BLaER1 (cell line): ENCODE results near the gene CD109.

Experiments
- H3K27ac ChIP-seq: shearing (Covaris generic); formaldehyde crosslinking; 2 replicates; pipeline ENCODE4 v1.8.1; 2022
- H3K27me3 ChIP-seq: shearing (Covaris generic); formaldehyde crosslinking; 2 replicates; pipeline ENCODE4 v1.8.1; 2022
- H3K36me3 ChIP-seq: shearing (Covaris generic); formaldehyde crosslinking; 2 replicates; pipeline ENCODE4 v1.8.1; 2022
- H3K4me1 ChIP-seq: shearing (Covaris generic); formaldehyde crosslinking; 2 replicates; pipeline ENCODE4 v1.8.1; 2022
- H3K4me2 ChIP-seq: shearing (Covaris generic); formaldehyde crosslinking; 2 replicates; pipeline ENCODE4 v1.8.1; 2022
- H3K4me3 ChIP-seq: shearing (Covaris generic); formaldehyde crosslinking; 2 replicates; pipeline ENCODE4 v1.8.1; 2022
- H3K9ac ChIP-seq: shearing (Covaris generic); formaldehyde crosslinking; 2 replicates; pipeline ENCODE4 v1.8.1; 2022
- H3K9me3 ChIP-seq: shearing (Covaris generic); formaldehyde crosslinking; 2 replicates; pipeline ENCODE4 v1.8.1; 2022
- H4K20me1 ChIP-seq: shearing (Covaris generic); formaldehyde crosslinking; 2 replicates; pipeline ENCODE4 v1.8.1; 2022
- Cebpa-rat ChIP-seq: shearing (Covaris generic); IDR thresholded peaks from 2 replicates; pipeline ENCODE4 v1.8.1; 2022

CD109 gene

DNA sequence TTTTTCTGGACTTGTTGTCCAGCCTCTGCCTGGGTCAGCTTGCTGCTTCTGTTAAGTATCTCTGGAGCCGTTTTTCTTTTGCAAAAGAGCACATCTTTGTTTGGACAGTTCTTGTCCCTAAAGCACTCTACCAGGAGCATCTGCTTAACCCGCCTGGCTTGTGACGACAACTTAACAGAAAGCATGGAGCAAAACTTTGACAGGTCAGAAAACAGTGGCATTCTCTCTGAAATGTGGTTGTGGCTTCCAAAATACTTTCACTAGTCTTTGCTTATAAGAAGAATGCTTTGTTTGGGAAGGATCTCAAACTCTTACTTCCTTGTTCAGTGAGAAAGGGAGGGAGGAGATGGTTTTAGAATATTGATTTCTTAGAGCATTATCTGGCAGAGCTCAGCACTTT, 47.6 kb downstream of the CD109 start:
- no peak for TF ChIP-seq Cebpa-rat
- no peaks in the 10 kb centered on the region for H4K20me1 ChIP-seq
- no peaks in the 10 kb centered on the region for H3K36me3 ChIP-seq
- H3K4me1 ChIP-seq, result no peaks in the 10 kb centered on the region
- no peaks in the 10 kb centered on the region for H3K9me3 ChIP-seq
- H3K9ac ChIP-seq, result no peak overlapping the region
- H3K27me3 ChIP-seq, result no peaks in the 10 kb centered on the region
- no peak overlapping the region for H3K4me2 ChIP-seq
- H3K27ac ChIP-seq, result no peak overlapping the region
- H3K4me3 ChIP-seq, result no peak overlapping the region

- H4K20me1 ChIP-seq, result no peaks in the 10 kb centered on the region
- no peak overlapping the region for H3K4me3 ChIP-seq
- no peaks in the 10 kb centered on the region for H3K9me3 ChIP-seq
- H3K4me1 ChIP-seq, result no peaks in the 10 kb centered on the region
- no peaks in the 10 kb centered on the region for H3K36me3 ChIP-seq
- no peak overlapping the region for H3K27ac ChIP-seq
- no peak overlapping the region for H3K9ac ChIP-seq
- no peak overlapping the region for H3K4me2 ChIP-seq
- no peak for TF ChIP-seq Cebpa-rat
- H3K27me3 ChIP-seq, result no peaks in the 10 kb centered on the region
These were observed 50.8 kb downstream of the CD109 start for GRCh38 chr6:73746787-73747186.

DNA sequence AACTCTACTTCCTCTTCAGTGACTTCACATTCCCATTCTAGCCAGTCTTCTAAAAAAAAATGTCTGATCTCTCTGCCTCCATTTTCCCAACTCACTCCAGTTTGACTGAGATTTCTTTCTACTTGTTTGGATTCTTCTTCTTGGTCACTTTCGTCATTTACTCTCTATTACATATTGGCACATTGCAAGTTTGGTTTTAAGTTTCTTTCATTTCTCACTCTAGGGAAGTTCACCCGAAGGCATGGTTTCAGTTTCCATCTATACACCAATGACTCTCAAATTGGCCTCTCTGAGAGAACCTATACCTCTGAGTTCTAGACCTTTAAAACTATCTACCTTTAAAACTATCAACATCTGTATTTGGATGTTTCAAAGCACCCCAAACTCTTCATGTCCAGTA, 51.3 kb downstream of the CD109 start:
- Histone ChIP-seq H3K9me3 (no peaks in the 10 kb centered on the region), H3K36me3 (no peaks in the 10 kb centered on the region), H3K27ac (no peak overlapping the region), H3K4me3 (no peak overlapping the region), H3K27me3 (no peaks in the 10 kb centered on the region), H3K4me2 (no peak overlapping the region), H3K9ac (no peak overlapping the region), H3K4me1 (no peaks in the 10 kb centered on the region), H4K20me1 (no peaks in the 10 kb centered on the region)
- no peak for TF ChIP-seq Cebpa-rat

DNA sequence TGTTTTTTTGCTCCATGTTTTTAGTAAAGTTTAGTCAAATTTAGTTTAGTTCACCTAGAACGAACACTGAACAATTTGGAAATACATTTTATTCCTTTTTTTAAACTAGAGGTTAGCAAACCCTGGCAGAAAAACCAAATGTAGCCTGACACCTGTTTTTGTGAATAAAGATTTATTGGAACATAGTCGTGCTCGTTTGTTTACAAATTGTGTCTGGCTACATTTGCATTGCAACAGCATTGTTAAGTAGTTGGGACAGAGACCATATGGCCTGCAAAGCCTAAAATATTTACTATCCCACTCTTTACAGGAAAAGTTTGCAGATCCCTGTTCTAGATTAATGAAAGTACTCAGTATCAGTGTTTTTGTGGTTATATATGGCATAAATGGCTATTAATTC, 56.9 kb downstream of the CD109 start:
- H3K9ac ChIP-seq, result no peak overlapping the region
- H4K20me1 ChIP-seq, result no peaks in the 10 kb centered on the region
- no peaks in the 10 kb centered on the region for H3K27me3 ChIP-seq
- no peak overlapping the region for H3K4me3 ChIP-seq
- H3K9me3 ChIP-seq, result no peaks in the 10 kb centered on the region
- H3K36me3 ChIP-seq, result no peaks in the 10 kb centered on the region
- no peak for TF ChIP-seq Cebpa-rat
- no peaks in the 10 kb centered on the region for H3K4me1 ChIP-seq
- no peak overlapping the region for H3K27ac ChIP-seq
- H3K4me2 ChIP-seq, result no peak overlapping the region

DNA sequence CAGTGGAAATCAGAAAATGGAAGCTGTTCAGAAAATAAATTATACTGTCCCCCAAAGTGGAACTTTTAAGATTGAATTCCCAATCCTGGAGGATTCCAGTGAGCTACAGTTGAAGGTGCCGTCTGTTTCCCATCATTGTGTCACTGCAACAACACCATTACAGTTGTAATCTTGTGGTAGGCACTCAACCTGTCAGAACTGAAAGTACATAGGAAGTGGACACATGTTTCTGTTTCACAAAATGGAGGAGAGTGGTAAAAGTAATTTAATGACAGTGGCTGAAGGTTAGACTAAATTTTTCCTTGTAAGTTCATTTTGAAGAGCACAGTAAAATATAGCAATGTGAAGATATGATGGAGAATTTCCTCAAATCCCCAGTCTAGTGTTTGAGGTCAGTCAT, 70.0 kb downstream of the CD109 start:
- H3K27ac ChIP-seq, result no peak overlapping the region

DNA sequence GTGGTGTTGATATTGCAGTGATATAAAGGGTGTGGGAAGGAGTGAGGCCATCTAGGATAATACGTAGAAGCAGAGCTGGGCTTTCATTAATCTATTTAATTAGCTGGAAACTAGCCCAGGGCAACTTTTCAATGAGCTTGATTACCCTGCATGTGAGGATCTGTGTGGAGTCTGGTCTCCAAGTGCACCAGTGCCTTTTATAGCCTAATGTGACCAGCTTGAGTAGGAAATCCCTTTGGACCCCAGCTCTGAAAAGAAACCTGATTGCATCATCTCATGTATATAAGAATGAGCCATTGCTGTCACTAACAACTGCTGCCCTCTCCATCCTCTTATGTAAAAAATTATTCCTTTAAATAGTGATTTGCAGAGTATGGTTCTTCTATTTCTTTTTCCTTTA, 72.6 kb downstream of the CD109 start:
- Histone ChIP-seq H3K4me3 (no peak overlapping the region), H3K27ac (no peak overlapping the region), H4K20me1 (no peaks in the 10 kb centered on the region), H3K36me3 (no peaks in the 10 kb centered on the region), H3K4me1 (no peaks in the 10 kb centered on the region), H3K9me3 (no peaks in the 10 kb centered on the region), H3K27me3 (no peaks in the 10 kb centered on the region), H3K4me2 (no peak overlapping the region), H3K9ac (no peak overlapping the region)
- TF ChIP-seq Cebpa-rat, result no peak

More for the DNA sequence above, 70.0 kb downstream of the CD109 start:
- Histone ChIP-seq H3K4me3 (no peak overlapping the region), H3K27me3 (no peaks in the 10 kb centered on the region), H3K36me3 (no peaks in the 10 kb centered on the region), H3K4me1 (no peaks in the 10 kb centered on the region), H3K9ac (no peak overlapping the region), H3K9me3 (no peaks in the 10 kb centered on the region), H4K20me1 (no peaks in the 10 kb centered on the region), H3K4me2 (no peak overlapping the region)
- TF ChIP-seq Cebpa-rat, result no peak

DNA sequence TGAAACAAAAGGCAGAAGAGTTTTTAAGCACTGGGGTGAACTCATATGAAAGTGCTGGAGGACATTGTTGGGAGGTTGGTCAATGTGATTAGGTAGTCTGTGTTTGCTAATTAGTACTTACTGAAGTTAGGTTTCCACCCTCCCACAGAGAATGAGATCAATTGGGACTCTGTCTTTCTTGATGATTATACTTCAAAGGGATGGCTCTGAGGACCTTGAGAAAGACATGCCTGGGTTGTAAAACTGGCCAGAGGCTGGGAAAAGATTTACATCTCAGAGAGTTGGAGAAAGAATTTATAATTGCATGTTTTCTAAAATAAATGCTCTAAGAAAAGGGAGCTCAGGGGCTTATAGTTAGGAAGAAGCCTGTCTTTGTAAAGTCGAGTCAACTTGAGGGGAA, 74.0 kb downstream of the CD109 start:
- Histone ChIP-seq H3K36me3 (no peaks in the 10 kb centered on the region), H3K4me2 (no peak overlapping the region), H3K9me3 (no peaks in the 10 kb centered on the region), H3K4me3 (no peak overlapping the region), H3K4me1 (peaks cover 7% of the 10 kb centered on the region), H3K27ac (no peak overlapping the region), H3K9ac (no peak overlapping the region), H3K27me3 (no peaks in the 10 kb centered on the region), H4K20me1 (no peaks in the 10 kb centered on the region)
- TF ChIP-seq Cebpa-rat, result no peak

DNA sequence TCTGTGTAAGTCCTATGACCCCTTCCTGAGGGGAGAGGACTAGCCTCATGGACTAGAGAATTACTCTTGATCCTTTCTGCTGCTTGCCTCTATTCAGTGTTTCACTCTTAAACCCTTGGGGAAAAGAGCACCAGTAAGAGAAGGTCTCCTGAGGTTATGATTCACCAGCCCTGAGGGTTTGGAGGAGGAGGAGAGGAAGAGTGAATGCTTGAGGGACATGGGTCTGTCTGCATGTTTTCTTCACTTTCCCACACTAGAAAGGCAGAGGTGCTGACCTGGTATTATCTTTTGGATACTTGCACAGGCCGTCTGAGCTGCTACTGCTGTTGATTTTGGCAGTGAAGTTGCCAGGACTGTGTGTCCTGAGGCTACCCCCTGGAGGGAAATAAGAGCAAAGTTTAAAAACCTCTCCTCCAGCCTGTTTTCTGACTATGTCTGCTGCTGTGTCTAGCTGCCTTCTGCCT, 78.3 kb downstream of the CD109 start:
- Histone ChIP-seq H3K4me2 (no peak overlapping the region; the same call in 1 of the 2 replicates), H3K36me3 (no peaks in the 10 kb centered on the region), H3K27ac (no peak overlapping the region), H3K4me3 (no peak overlapping the region), H3K9me3 (no peaks in the 10 kb centered on the region), H3K4me1 (peaks cover 7% of the 10 kb centered on the region), H4K20me1 (no peaks in the 10 kb centered on the region), H3K27me3 (no peaks in the 10 kb centered on the region), H3K9ac (no peak overlapping the region)
- TF ChIP-seq Cebpa-rat, result no peak

GRCh38 chr6:73779943-73780342, 83.9 kb downstream of the CD109 start:
- TF ChIP-seq Cebpa-rat, result no peak
- Histone ChIP-seq H3K27ac (no peak overlapping the region), H4K20me1 (no peaks in the 10 kb centered on the region)

GRCh38 chr6:73782911-73783310, 86.9 kb downstream of the CD109 start:
- no peak overlapping the region for H3K4me2 ChIP-seq
- no peaks in the 10 kb centered on the region for H3K4me1 ChIP-seq
- H3K27me3 ChIP-seq, result no peaks in the 10 kb centered on the region
- no peak overlapping the region for H3K4me3 ChIP-seq
- H3K9me3 ChIP-seq, result no peaks in the 10 kb centered on the region
- TF ChIP-seq Cebpa-rat, result no peak
- no peak overlapping the region for H3K9ac ChIP-seq
- H3K27ac ChIP-seq, result no peak overlapping the region
- no peaks in the 10 kb centered on the region for H3K36me3 ChIP-seq
- H4K20me1 ChIP-seq, result no peaks in the 10 kb centered on the region

More at GRCh38 chr6:73779943-73780342, 83.9 kb downstream of the CD109 start:
- no peaks in the 10 kb centered on the region for H3K36me3 ChIP-seq
- H3K9me3 ChIP-seq, result no peaks in the 10 kb centered on the region
- no peaks in the 10 kb centered on the region for H3K4me1 ChIP-seq
- H3K4me3 ChIP-seq, result no peak overlapping the region
- no peak overlapping the region for H3K4me2 ChIP-seq
- H3K27me3 ChIP-seq, result no peaks in the 10 kb centered on the region
- no peak overlapping the region for H3K9ac ChIP-seq
